NT2/D1 (cell line): Measurements from ENCODE around the gene RAB26.
"Not testable (repeated sequence)": the region's sequence is repeated elsewhere in the genome, so short reads cannot be mapped to it uniquely, and the experiment has no call there.

Experiments
- DNase-seq: peaks from one replicate; pipeline ENCODE4 v3.0.0-alpha.2; 2011; ENCODE audit warnings: low read depth, low spot score
- H3K27me3 ChIP-seq: 2 replicates; pipeline ENCODE4 v1.6.0; 2011; ENCODE audit warnings: mild to moderate bottlenecking; ENCODE audit not compliant: insufficient read length, insufficient read depth
- H3K36me3 ChIP-seq: 2 replicates; pipeline ENCODE4 v1.6.1; 2011; ENCODE audit warnings: mild to moderate bottlenecking, low read length, mixed read lengths; ENCODE audit not compliant: insufficient read depth, insufficient read length
- H3K4me1 ChIP-seq: 2 replicates; pipeline ENCODE4 v1.5.1; 2011; ENCODE audit not compliant: insufficient read depth, insufficient read length
- H3K4me3 ChIP-seq: 2 replicates; pipeline ENCODE4 v1.5.1; 2011; ENCODE audit warnings: low read depth; ENCODE audit not compliant: insufficient read length
- H3K9ac ChIP-seq: 2 replicates; pipeline ENCODE4 v1.6.0; 2011; ENCODE audit warnings: low read depth; ENCODE audit not compliant: insufficient read length
- H3K9me3 ChIP-seq: 2 replicates; pipeline ENCODE4 v1.5.1; 2011; ENCODE audit warnings: mild to moderate bottlenecking, low read length; ENCODE audit not compliant: insufficient read depth
- SUZ12 ChIP-seq: IDR thresholded peaks from 2 replicates; pipeline ENCODE4 v1.6.1; 2011; ENCODE audit not compliant: insufficient read length, insufficient read depth; ENCODE audit errors: extremely low read depth
- YY1 ChIP-seq: IDR thresholded peaks from 2 replicates; pipeline ENCODE4 v1.6.1; 2011; ENCODE audit not compliant: insufficient read length, insufficient read depth
- ZNF274 ChIP-seq: IDR thresholded peaks from 2 replicates; pipeline ENCODE4 v1.6.1; 2011; ENCODE audit warnings: mild to moderate bottlenecking, low read depth, low read length

The RAB26 gene, protein sequence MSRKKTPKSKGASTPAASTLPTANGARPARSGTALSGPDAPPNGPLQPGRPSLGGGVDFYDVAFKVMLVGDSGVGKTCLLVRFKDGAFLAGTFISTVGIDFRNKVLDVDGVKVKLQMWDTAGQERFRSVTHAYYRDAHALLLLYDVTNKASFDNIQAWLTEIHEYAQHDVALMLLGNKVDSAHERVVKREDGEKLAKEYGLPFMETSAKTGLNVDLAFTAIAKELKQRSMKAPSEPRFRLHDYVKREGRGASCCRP

GRCh38 chr16:2147981-2148671, at the start of gene RAB26:
TSS of gene RAB26 (plus strand) at chr16:2148625. CDS start at chr16:2148784, 159 bp downstream.
- peaks cover 47% of the 10 kb centered on the region for H3K4me1 ChIP-seq
- no peak for DNase-seq
- H3K9ac ChIP-seq = peak within 1 kb of the TSS; percentile 74
- H3K36me3 ChIP-seq = peaks cover 20% of the 10 kb centered on the region
- no peaks in the 10 kb centered on the region for H3K27me3 ChIP-seq
- TF ChIP-seq SUZ12 (no peak), ZNF274 (no peak), YY1 (no peak)
- H3K4me3 ChIP-seq = peak within 1 kb of the TSS; percentile 58
- H3K9me3 ChIP-seq = no peaks in the 10 kb centered on the region

GRCh38 chr16:2101581-2101980, 46.8 kb upstream of the RAB26 start:
- H3K9ac ChIP-seq, H3K4me3 ChIP-seq, H3K27me3 ChIP-seq, H3K9me3 ChIP-seq, DNase-seq, H3K4me1 ChIP-seq: not testable (repeated sequence)
- peaks cover 44% of the 10 kb centered on the region for H3K36me3 ChIP-seq

DNA sequence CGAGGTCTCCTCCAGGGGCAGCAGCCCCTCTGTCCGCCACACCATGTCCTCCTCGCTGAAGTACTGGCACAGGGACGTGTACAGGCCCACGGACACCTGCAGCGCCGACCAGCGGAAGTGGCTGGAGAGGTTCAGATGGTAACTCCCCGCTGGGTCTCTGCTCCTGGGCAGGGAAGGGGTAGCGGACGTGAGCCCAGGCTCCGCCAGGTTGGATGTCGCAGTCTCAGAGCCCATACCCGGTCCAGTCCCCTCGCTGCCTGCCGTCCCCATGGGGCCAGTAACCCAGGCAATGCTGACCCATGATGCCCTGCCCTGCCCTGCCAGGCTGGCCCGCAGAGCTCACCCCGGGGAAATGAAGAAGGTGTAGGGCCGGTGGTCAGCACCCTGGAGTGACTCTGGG, 46.0 kb upstream of the RAB26 start:
- DNase-seq = no peak
- no peaks in the 10 kb centered on the region for H3K4me1 ChIP-seq
- TF ChIP-seq ZNF274 (no peak), SUZ12 (no peak), YY1 (no peak)
- H3K36me3 ChIP-seq = peaks cover 41% of the 10 kb centered on the region
- no peak overlapping the region for H3K9ac ChIP-seq
- no peaks in the 10 kb centered on the region for H3K9me3 ChIP-seq
- no peaks in the 10 kb centered on the region for H3K27me3 ChIP-seq
- H3K4me3 ChIP-seq = no peak overlapping the region

DNA sequence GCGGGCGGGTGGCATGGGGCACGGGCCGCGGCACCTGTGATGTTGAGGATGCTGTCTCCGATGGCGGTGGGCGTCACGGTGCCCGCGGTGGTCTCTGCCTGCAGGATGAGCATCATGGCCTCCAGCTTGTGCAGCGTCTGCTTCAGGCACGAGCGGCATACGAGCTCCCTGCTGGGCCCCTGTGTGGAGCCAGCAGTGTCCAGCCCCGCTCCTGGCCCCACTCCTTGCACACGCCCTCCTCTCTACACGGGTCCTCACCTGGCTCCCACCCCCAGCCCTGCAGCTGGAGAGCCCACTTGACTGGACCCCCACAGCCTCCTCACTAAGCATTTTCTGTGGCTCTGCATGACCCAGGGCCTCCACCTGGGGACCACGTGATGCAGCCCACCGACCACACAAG, 44.0 kb upstream of the RAB26 start:
- H3K27me3 ChIP-seq, H3K4me1 ChIP-seq, H3K4me3 ChIP-seq, H3K9ac ChIP-seq, H3K9me3 ChIP-seq, DNase-seq: not testable (repeated sequence)
- H3K36me3 ChIP-seq = peaks cover 46% of the 10 kb centered on the region

DNA sequence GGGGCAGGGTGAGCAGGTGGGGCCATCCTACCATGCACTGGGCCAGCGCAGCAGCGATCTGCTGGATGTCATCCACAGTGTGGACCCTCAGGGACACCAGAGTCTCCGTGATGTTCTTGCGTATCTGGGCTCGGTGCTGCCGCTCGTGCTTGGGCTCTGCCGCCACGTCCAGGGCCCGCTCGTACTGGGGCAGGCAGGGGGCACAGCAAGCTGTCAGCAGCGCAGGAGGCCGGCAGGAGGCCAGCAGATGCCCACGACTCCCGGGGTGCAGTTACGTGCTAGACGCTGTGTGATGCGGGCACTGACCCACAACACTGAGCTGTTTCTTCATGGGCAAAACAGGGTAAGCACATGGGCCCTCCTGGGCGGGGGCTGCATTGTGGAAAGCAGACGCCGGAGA, 43.1 kb upstream of the RAB26 start:
- H3K4me3 ChIP-seq, DNase-seq: not testable (repeated sequence)
- H3K36me3 ChIP-seq = peaks cover 39% of the 10 kb centered on the region

GRCh38 chr16:2105769-2106168, 42.7 kb upstream of the RAB26 start:
- H3K4me1 ChIP-seq, DNase-seq, H3K27me3 ChIP-seq, H3K9ac ChIP-seq, H3K4me3 ChIP-seq, H3K9me3 ChIP-seq: not testable (repeated sequence)
- peaks cover 41% of the 10 kb centered on the region for H3K36me3 ChIP-seq

More for the DNA sequence above, 43.1 kb upstream of the RAB26 start:
- not testable (repeated sequence) for H3K9me3 ChIP-seq, H3K9ac ChIP-seq, H3K4me1 ChIP-seq, H3K27me3 ChIP-seq

DNA sequence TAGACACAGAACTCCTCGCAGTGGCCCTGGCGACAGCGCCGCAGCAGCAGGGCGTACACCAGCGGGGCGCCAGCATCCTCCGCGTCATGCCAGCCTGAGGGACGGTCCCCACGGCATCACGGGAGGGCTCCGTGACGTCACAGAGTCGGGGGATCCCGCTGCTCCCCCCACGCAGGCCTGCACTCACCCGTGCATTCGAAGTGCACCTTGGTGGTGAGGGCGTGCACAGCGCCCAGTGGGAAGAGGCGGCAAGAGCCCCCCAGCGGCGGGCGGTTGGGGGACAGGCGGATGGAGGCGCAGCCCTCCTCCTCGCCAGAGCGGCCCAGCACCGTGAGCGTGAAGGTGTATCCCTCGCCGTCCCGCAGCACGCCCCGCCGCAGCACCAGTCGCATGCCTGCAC, 42.2 kb upstream of the RAB26 start:
- H3K27me3 ChIP-seq, H3K4me1 ChIP-seq, DNase-seq, H3K4me3 ChIP-seq, H3K9ac ChIP-seq, H3K9me3 ChIP-seq: not testable (repeated sequence)
- peaks cover 45% of the 10 kb centered on the region for H3K36me3 ChIP-seq

DNA sequence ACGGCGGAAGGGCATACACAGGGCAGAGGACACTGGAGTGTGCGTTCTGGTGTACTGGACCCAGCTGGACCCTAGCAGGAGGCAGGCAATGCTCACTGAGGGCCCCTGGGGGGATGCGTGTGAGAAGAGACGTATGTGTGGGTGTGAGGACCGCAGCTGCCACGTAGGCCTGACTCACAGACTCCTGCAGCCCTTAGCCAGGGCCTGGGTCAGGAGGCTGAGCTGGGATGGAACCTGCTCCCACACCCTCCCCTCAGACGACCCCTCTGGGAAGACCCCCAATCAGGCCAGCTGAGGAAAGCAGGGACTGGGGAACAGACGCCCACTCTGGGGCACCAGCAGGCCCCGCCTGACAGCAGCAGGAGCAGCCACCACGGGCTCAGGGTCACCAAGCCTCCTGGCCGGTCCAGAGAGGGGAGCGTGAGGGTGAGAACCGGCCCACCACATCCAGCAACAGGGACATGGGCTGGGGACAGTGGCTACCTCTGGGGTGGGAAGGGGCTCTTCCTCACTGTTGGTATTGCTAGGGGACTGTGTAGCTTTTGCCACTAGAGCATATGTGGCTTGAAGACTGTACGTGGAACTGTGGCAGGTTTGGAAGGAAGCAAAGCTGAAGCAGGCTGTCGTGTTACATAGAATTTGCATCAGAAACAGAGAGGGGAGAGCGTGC, 41.2 kb upstream of the RAB26 start:
- not testable (repeated sequence) for H3K27me3 ChIP-seq, H3K4me1 ChIP-seq, H3K9ac ChIP-seq, H3K4me3 ChIP-seq, DNase-seq, H3K9me3 ChIP-seq
- peaks cover 48% of the 10 kb centered on the region for H3K36me3 ChIP-seq

DNA sequence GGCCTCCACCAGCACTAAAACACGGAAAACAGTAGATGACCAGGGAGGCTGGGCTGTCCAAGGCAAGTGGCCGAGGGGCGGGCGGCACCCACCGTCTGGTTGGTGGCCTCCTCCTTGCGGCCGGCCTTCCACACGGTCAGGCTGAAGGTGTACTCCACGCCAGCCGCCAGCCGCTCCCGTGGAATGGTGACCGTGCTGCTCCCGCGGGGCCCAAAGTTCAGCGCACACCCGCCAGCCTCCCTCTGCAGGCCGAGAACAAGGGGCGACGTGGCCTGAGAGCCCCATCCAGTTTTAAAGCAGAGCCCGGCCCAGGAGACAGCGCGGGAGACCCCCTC, 40.7 kb upstream of the RAB26 start:
- H3K36me3 ChIP-seq = peaks cover 46% of the 10 kb centered on the region
- H3K27me3 ChIP-seq, DNase-seq, H3K9ac ChIP-seq, H3K9me3 ChIP-seq, H3K4me3 ChIP-seq, H3K4me1 ChIP-seq: not testable (repeated sequence)

DNA sequence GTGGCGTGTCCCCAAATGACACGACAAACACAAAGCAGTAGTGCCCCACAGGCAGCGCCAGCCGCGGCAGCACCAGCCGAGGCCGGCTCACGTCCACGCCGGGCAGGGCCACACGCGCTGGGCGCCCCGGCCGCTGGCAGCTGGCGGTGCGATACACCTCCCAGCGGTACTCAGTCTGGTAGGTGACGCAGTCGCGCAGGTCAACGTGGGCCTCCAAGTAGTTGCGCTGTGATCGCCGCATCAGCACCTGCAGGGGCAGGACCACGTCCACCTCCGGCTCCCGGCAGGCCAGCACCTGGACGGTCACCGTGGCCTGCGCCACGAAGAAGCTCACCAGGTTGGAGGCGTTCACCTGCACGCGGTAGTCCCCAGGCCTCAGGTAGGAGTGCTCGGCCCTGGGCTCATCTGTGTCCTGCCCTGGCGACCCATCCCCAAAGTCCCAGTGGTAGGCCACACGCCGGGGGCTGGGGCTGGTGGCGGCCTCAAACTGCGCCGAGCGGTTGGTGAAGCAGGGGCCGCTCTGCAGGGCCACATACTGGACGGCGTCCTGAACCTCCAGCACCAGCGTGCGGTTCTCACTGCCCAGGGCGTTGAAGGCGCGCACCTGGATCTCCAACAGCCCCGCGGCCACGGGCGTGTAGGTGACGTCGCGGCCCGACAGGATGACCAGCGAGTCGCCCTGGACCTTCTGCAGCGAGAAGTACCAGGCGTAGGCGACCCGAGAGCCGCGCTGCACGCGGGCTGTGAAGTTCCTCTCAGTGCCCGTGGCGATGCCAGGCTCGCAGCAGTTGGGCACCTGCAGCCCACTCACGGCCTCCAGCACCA, 39.8 kb upstream of the RAB26 start:
- H3K27me3 ChIP-seq, H3K9ac ChIP-seq, H3K4me3 ChIP-seq, DNase-seq, H3K9me3 ChIP-seq, H3K4me1 ChIP-seq: not testable (repeated sequence)
- H3K36me3 ChIP-seq = peaks cover 47% of the 10 kb centered on the region

GRCh38 chr16:2109271-2109580, 39.2 kb upstream of the RAB26 start:
- H3K9me3 ChIP-seq, H3K27me3 ChIP-seq, H3K9ac ChIP-seq, DNase-seq, H3K4me1 ChIP-seq, H3K4me3 ChIP-seq: not testable (repeated sequence)
- peaks cover 49% of the 10 kb centered on the region for H3K36me3 ChIP-seq
